T-helper 1 cell treated with Interleukin-12 subunit alpha and Interleukin-12 subunit beta and Interleukin-4 antibody, amounts not matched to agents 30 μg/mL and 1 μg/mL, for 36 hours (primary cell): ENCODE measurements around the gene GPR161.

Experiments
- H3K27ac Mint-ChIP-seq: one replicate; pipeline ENCODE4 v1.8.0; 2021; ENCODE audit warnings: mild to moderate bottlenecking, mixed read lengths
- H3K27me3 Mint-ChIP-seq: one replicate; pipeline ENCODE4 v1.8.0; 2021; ENCODE audit warnings: low read depth, mixed read lengths
- H3K36me3 Mint-ChIP-seq: one replicate; pipeline ENCODE4 v1.8.0; 2021; ENCODE audit warnings: low read depth, mixed read lengths
- H3K4me1 Mint-ChIP-seq: one replicate; pipeline ENCODE4 v1.8.0; 2021; ENCODE audit warnings: low read depth, mixed read lengths
- H3K4me3 Mint-ChIP-seq: one replicate; pipeline ENCODE4 v1.8.0; 2021; ENCODE audit warnings: mild to moderate bottlenecking, moderate library complexity, mixed read lengths
- H3K9me3 Mint-ChIP-seq: one replicate; pipeline ENCODE4 v1.8.0; 2021; ENCODE audit warnings: mixed read lengths

Gene GPR161

DNA sequence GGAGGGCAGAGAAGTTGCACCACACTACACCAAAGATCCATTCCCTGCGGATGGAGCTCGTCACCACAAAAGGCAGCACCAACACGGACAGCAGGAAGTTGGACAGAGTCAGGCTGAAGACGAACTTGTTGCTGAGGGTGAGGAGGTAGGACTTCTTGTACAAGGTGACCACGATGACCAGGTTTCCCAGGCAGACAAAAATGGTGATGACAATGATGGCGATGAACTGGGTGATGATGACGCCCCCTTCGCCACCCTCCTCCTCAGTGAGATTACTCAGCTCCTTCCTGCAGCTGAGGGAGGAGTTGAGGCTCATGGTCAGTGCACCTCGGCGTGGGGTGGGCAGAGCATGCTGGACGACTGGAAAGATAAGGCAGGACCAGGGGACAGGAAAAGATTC is 32.2 kb downstream of the GPR161 start:
- no peak overlapping the region for H3K27ac Mint-ChIP-seq
- no peaks in the 10 kb centered on the region for H3K36me3 Mint-ChIP-seq
- H3K4me1 Mint-ChIP-seq, result no peaks in the 10 kb centered on the region
- H3K9me3 Mint-ChIP-seq, result no peaks in the 10 kb centered on the region
- H3K27me3 Mint-ChIP-seq, result no peaks in the 10 kb centered on the region
- H3K4me3 Mint-ChIP-seq, result no peak overlapping the region

DNA sequence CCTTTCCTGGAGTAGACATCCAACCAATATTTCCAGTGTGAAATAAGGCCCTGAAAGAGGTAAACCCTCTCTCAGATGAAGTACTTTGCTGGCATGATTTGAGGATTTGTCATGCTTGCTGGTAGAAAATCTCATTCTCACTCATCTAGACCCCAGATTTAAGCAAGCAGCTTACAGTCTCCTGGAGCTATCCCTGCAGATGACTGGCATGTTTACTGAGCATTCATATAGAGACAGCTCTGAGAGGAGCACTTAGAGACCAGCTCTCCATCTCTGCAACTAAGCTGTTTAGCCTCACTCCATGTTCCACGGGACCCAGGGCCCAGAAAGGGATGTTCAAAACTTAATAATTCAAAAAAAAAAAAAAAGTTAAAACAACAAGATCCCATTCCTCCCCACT is 34.2 kb downstream of the GPR161 start:
- Mint-ChIP-seq H3K36me3 (no peaks in the 10 kb centered on the region), H3K4me3 (no peak overlapping the region), H3K27ac (no peak overlapping the region), H3K9me3 (no peaks in the 10 kb centered on the region), H3K4me1 (no peaks in the 10 kb centered on the region), H3K27me3 (no peaks in the 10 kb centered on the region)

DNA sequence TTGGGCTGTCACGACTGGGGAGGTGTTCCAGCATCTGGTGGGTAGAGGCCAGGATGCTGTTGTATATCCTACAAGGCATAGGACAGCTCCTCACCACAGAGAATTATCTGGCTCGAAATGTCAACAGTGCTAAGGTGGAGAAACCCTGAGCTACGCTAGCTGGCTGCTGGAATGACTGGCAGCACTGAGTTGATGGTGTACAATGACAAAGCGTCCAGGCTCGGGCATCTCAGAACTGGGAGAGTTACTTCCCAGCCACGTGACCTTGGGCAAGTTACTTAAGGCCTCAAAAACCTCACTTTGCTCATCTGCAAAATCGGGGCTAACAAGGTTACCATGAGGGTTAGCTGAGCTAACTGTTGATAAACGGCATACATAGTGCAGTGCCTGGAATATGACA is 35.4 kb downstream of the GPR161 start:
- Mint-ChIP-seq H3K4me1 (no peaks in the 10 kb centered on the region), H3K27ac (no peak overlapping the region), H3K4me3 (no peak overlapping the region), H3K36me3 (no peaks in the 10 kb centered on the region), H3K9me3 (no peaks in the 10 kb centered on the region), H3K27me3 (no peaks in the 10 kb centered on the region)

DNA sequence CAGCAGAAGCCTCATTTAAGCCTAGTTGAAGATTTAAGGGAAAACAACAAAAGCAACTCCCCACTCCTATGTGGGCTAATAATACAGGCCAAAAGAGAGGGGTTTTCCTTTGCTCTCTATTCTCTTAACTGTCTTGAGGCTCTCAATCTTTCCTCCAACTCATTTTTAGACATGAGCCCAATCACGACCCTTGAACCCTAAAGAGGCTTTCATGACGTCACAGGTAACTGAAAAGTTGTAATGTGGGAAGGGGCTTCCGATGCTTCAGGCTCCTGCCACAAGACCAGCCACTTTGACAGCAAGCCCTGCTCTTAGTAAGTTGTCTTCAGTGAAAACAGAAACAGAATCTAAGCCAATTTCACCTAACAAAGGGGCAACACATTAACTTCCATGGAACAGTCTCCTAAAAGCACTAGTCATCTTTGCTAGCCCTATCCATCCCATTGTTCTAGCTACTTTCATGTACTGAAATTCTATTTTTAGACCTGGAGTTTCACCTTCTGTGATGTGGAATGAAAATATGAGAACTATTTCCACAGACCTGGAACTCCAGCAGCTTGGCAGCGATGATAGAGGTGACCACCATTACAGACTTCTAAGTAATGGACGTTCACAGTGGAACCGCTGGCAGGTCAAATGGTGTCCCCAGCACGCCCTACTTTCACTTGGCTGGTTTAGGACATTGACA is 36.3 kb downstream of the GPR161 start:
- Mint-ChIP-seq H3K4me1 (no peaks in the 10 kb centered on the region), H3K9me3 (no peaks in the 10 kb centered on the region), H3K27me3 (no peaks in the 10 kb centered on the region), H3K4me3 (no peak overlapping the region), H3K36me3 (no peaks in the 10 kb centered on the region), H3K27ac (no peak overlapping the region)

DNA sequence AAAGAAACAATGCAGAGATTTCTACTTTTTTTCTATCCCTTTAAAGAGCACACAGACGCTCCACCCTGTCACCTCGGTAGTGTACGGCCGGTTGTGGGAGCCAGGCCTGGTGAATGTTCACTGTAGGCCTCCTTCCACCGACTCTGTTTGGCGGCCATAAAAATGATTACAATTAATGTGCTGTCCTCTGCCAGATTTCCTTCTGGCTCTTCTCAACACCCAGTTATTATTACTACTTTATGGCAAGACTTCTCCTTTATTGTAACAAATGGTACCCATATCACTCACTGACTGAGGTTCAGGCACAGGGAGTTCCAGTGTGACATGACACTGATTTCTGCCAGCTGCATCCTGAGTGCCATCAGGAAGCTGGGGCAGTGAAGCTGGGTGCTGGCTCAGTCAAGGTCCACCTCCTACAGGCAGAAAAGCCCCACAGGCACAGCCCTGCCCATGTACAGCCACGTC is 37.4 kb downstream of the GPR161 start:
- no peaks in the 10 kb centered on the region for H3K36me3 Mint-ChIP-seq
- no peaks in the 10 kb centered on the region for H3K9me3 Mint-ChIP-seq
- H3K27ac Mint-ChIP-seq, result no peak overlapping the region
- no peaks in the 10 kb centered on the region for H3K4me1 Mint-ChIP-seq
- peaks cover 3% of the 10 kb centered on the region for H3K27me3 Mint-ChIP-seq
- H3K4me3 Mint-ChIP-seq, result no peak overlapping the region

DNA sequence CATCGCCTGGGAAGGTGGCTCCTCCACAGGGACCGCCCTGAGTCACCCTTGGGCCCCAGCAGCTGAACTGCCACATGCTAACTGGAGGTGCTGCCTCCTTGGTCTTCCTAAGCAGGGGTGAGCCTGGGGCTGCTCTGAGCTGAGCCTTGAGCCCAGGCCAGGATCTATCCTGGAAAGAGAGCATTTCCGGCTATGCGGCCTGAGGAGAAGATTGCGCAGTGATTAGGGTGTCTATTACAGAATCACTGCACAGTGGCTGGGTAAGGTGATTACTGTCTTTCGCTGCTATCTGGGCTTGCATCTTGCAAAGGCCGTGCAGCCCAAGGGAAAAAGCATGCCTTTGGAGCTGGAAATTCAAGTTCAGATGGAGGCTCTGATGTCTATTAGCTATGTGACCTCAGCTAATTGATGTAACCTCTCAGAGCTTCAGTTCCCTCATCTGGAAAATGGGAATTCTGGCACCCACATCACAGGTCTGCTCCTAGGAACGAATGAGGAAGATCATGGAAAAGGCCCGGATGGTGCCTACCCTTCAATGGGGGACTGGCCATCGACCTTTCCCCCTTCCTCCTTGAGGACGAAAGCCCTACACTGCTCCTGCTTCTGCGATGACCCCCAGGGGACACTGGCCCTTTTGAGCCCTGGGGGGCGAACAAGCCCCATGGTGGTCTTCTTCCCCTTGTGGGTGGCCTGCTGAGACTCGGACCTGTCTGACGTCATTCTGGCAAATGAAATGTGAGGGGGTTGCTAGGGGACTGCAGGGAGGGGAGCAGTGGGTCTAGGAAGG is 38.0 kb downstream of the GPR161 start:
- Mint-ChIP-seq H3K36me3 (no peaks in the 10 kb centered on the region), H3K9me3 (no peaks in the 10 kb centered on the region), H3K27ac (no peak overlapping the region), H3K4me1 (no peaks in the 10 kb centered on the region), H3K27me3 (peaks cover 8% of the 10 kb centered on the region), H3K4me3 (no peak overlapping the region)

DNA sequence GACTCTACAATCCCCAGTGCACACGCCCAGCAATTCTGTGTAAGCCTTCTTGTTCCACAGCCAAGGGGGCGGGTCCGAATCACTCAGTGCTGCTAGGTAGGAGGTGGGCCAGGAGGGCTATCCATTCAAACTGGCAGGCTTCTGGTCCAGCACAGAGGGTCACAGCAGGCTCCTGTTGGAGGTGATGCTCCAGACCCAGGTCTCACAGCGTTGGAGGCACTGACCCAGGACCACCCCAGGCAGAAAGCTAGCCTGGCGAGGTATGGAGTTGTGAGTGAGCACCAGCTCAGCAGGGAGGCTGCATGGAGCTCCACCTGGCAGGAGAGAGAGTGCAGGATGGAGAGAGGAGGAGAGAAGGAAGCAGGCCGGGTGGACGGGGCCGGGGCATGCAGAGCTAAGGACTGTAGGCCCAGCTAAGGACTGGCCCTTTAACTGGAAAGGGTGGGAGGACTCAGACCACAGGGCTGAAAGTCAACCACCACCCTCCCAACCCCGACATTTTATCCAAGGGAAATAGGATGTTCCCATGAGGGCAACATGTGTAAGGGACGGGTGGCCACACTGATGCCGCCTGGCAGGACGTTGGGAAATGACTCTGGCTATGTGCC is 38.7 kb downstream of the GPR161 start:
- Mint-ChIP-seq H3K4me1 (no peaks in the 10 kb centered on the region), H3K27me3 (peaks cover 8% of the 10 kb centered on the region), H3K4me3 (no peak overlapping the region), H3K36me3 (no peaks in the 10 kb centered on the region), H3K9me3 (no peaks in the 10 kb centered on the region), H3K27ac (no peak overlapping the region)

DNA sequence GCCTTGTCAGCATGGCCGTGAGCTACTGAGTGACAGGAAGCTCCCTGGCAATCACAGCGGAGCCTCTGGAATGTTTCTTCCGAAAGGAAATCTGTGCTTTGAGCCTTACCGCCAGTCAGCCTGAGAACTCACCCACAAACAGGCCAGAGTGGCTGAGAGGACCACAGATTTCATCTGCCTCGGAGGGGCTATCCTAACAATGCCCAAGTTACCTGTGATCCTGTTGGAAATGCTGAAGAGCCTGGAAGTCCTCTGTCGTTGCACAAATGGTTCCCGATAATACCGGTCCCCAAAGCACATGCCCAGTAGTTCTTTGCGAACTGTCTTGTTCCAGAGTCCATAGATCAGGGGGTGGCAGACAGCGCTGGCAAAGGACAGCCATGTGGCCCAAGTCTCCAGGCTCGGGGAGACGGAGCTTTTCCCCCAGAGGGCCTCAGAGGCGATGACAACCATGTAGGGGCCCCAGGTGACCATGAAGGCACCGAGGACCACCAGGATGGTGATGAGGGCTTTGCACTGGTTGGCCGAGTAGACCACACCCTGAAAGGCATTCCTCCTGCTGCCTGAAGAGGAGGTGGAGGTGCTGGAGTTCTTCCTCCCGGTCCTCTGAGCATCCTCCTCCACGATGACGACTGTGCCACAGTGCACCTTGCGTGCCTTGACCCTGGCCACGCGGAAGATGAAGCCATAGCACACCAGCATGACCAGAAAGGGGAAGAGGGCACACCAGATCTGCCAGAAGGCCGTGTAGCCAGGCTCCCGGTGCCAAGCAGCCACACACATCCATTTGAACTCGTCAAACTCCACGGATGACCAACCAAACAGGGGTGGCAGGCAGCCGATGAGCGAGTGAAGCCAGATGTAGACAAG is 40.2 kb downstream of the GPR161 start:
- Mint-ChIP-seq H3K27me3 (peaks cover 8% of the 10 kb centered on the region), H3K4me3 (no peak overlapping the region), H3K4me1 (no peaks in the 10 kb centered on the region), H3K36me3 (no peaks in the 10 kb centered on the region), H3K27ac (no peak overlapping the region), H3K9me3 (no peaks in the 10 kb centered on the region)

DNA sequence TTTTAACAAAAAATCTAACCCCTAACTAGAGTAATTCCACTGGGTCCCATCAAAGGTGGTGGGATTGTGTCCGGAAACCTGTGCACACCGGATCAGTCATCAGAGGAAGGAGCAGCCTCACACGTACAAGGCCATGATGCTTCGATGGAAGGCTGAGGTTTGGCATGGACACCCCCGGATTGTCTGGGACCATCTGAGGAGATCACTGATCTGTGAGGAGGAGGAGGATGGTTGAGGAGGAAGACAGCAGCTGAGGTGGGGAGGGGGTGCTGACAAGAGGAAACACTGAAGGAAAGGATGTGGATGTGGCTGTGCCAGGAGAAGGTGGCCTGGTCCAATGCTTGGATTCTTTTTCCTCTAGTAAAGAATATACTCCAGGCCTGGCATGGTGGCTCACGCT is 41.3 kb downstream of the GPR161 start:
- H3K36me3 Mint-ChIP-seq, result no peaks in the 10 kb centered on the region
- H3K27me3 Mint-ChIP-seq, result peaks cover 8% of the 10 kb centered on the region
- H3K4me1 Mint-ChIP-seq, result no peaks in the 10 kb centered on the region
- no peaks in the 10 kb centered on the region for H3K9me3 Mint-ChIP-seq
- H3K4me3 Mint-ChIP-seq, result no peak overlapping the region
- H3K27ac Mint-ChIP-seq, result no peak overlapping the region

DNA sequence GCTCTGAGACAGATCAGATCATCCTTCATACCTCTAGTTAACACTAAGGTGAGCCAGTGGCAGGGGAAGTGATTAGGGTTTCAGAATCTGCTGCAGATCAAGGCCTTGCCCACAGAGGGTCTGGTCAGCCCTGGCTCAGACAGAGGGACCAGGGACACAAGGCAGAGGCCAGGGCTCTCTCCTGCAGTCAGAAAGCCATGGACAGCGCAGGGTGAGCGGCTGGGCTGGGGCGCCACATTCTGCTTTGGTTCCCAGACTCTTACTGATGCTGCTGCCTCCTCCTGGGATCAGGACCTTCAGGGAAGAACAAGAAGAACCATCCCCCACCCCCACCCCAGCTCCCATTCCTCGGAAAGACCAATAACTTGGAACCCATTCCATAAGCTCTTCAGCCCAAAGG is 43.1 kb downstream of the GPR161 start:
- no peaks in the 10 kb centered on the region for H3K4me1 Mint-ChIP-seq
- H3K27ac Mint-ChIP-seq, result no peak overlapping the region
- no peaks in the 10 kb centered on the region for H3K9me3 Mint-ChIP-seq
- H3K36me3 Mint-ChIP-seq, result no peaks in the 10 kb centered on the region
- peaks cover 8% of the 10 kb centered on the region for H3K27me3 Mint-ChIP-seq
- H3K4me3 Mint-ChIP-seq, result no peak overlapping the region

DNA sequence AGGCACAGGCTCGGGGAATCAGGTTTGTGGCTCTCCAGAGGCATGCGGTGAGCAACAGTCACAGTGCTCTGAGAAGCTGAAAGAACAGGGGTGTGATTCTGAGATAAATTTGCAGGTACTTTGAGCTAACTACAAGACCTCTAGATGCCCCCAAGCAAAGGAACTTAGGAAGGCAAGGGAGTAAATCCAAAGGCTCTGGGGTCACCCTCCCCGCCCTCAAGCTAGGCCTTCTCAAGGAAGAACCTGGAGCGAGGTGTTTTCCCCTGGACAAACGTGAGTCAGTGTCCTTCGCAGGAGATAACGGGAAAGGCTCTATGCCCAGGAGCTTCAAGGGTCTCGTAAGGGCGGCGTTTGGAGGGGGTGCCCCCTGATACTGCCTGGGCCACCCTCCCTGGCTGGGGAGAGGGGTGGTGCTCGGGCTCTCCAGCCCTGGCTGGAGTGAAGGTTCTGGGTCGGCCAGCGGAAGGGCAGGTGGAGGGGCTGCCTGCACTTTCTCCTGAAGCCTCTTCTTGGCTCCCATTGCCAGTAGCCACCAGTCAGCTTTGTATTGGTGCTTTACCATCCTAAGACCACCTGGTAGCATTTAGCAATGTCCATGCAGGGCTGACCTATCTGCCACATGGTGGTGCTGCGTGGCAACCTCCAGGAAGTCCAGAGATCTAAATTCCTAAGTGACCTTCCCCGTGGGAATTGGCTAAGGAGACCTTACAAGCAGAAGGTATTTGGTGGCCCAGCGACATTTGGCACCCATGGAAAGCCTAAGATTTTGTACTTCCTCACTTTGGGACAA is 44.0 kb downstream of the GPR161 start:
- Mint-ChIP-seq H3K27me3 (peaks cover 8% of the 10 kb centered on the region), H3K9me3 (no peaks in the 10 kb centered on the region), H3K27ac (no peak overlapping the region), H3K4me3 (no peak overlapping the region), H3K4me1 (no peaks in the 10 kb centered on the region), H3K36me3 (no peaks in the 10 kb centered on the region)

DNA sequence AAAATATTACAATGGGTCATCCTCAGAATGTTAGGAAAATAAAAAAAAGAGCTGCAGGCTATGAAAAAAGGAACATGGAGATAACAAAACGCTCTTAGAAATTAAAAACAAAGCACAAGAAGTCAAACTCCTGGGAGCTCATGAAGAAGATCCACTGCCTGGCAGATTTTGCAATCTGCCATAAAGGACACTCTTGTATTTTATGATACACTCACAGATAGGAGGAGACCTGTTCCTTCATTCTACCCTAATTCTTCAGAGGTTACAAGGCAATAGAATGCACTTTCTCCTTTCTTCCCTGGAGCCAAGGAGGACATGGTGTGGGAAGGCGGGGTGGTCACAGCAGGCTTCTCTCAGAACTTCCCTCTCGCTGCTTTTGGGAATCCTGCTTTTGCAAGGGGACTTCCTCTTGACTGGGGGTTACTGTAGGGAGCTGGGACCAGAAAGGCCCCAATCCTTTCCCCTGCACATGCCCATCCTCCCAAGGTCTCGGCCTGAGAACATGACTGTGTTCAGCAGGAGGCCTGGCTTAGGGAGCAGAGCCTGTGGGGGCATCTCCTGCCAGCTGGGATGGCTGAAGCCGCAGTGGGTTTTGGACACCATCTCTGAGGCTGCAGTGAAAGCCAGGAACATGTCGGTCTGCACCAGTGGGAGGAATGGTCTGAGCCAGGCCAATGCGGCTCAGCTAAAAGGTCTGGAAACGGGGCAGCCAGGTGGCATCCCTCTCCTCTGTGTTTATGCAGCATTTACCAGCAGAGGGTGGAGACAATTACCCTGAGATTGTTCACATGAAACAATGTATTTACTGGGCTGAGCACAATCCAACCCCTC is 44.8 kb downstream of the GPR161 start:
- Mint-ChIP-seq H3K9me3 (no peaks in the 10 kb centered on the region), H3K27me3 (peaks cover 8% of the 10 kb centered on the region), H3K4me3 (no peak overlapping the region), H3K4me1 (no peaks in the 10 kb centered on the region), H3K36me3 (no peaks in the 10 kb centered on the region), H3K27ac (no peak overlapping the region)

DNA sequence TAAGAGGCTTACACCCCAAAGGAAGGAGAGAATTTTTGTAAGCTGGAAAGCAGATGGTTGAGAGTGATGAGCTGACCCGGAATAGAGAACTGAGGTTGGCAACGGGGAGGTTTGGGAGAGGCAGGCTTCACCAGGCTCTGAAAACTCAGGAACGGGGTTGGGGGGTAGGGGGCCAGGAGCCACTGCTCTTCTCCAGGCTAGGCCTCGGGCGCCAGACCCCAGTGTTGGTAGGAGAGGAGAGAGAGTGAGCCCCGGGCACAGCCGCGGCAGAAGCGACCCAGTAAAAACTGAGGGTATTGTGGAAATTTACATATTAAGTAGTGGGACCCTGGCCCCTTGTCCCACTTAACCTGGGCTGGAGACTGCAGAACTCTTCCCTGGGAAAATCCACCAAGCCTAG is 45.7 kb downstream of the GPR161 start:
- no peaks in the 10 kb centered on the region for H3K9me3 Mint-ChIP-seq
- H3K4me1 Mint-ChIP-seq, result no peaks in the 10 kb centered on the region
- H3K27me3 Mint-ChIP-seq, result peaks cover 8% of the 10 kb centered on the region
- H3K27ac Mint-ChIP-seq, result no peak overlapping the region
- H3K4me3 Mint-ChIP-seq, result no peak overlapping the region
- H3K36me3 Mint-ChIP-seq, result no peaks in the 10 kb centered on the region
